WTC11 (cell line): Measurements from ENCODE around the gene SSB.

Experiments used
- ATF1 ChIP-seq: sonication (generic); formaldehyde crosslinking; IDR thresholded peaks from 2 replicates; pipeline ENCODE4 v1.8.1; 2023; ENCODE audit warnings: mild to moderate bottlenecking, moderate library complexity, missing genetic modification reagents
- CTCF ChIP-seq: fragments of 200-600 bp; IDR thresholded peaks from 2 replicates; pipeline ENCODE4 v1.8.0; 2022; ENCODE audit warnings: antibody characterized with exemption
- ELF4 ChIP-seq: sonication (generic); formaldehyde crosslinking; IDR thresholded peaks from 2 replicates; pipeline ENCODE4 v1.8.1; 2022; ENCODE audit warnings: low read depth, mild to moderate bottlenecking, moderate library complexity, missing genetic modification reagents
- IRF1 ChIP-seq: sonication (generic); formaldehyde crosslinking; IDR thresholded peaks from 2 replicates; pipeline ENCODE4 v1.8.0; 2023; ENCODE audit warnings: missing genetic modification reagents
- MLX ChIP-seq: sonication (generic); formaldehyde crosslinking; IDR thresholded peaks from 2 replicates; pipeline ENCODE4 v1.8.1; 2023; ENCODE audit warnings: mild to moderate bottlenecking, missing genetic modification reagents, moderate library complexity
- NFYB ChIP-seq: sonication (generic); formaldehyde crosslinking; conservative IDR thresholded peaks from 2 replicates; pipeline ENCODE4 v1.8.0; 2022; ENCODE audit warnings: low read depth, missing genetic modification reagents
- NR2C2 ChIP-seq: sonication (generic); formaldehyde crosslinking; IDR thresholded peaks from 2 replicates; pipeline ENCODE4 v1.8.0; 2022; ENCODE audit warnings: mild to moderate bottlenecking, missing genetic modification reagents
- TCF7 ChIP-seq: sonication (generic); formaldehyde crosslinking; IDR thresholded peaks from 2 replicates; pipeline ENCODE4 v1.8.0; 2022; ENCODE audit warnings: mild to moderate bottlenecking, low read depth, missing genetic modification reagents, moderate library complexity
- TEAD4 ChIP-seq: sonication (generic); formaldehyde crosslinking; IDR thresholded peaks from 2 replicates; pipeline ENCODE4 v1.8.0; 2022; ENCODE audit warnings: mild to moderate bottlenecking, missing genetic modification reagents
- ZBTB43 ChIP-seq: sonication (generic); formaldehyde crosslinking; IDR thresholded peaks from 2 replicates; pipeline ENCODE4 v1.8.1; 2023; ENCODE audit warnings: mild to moderate bottlenecking, missing genetic modification reagents
- ZNF423 ChIP-seq: fragments of 250-450 bp; sonication (Bioruptor Pico); IDR thresholded peaks from 2 replicates; pipeline ENCODE4 v2.1.2; 2022; ENCODE audit warnings: mild to moderate bottlenecking, moderate library complexity
- TF ChIP-seq, protein P1 (sequence below): sonication (generic); formaldehyde crosslinking; IDR thresholded peaks from 2 replicates; pipeline ENCODE4 v1.8.0; 2022; ENCODE audit warnings: mild to moderate bottlenecking, missing genetic modification reagents
- TF ChIP-seq, protein P2 (sequence below): sonication (generic); formaldehyde crosslinking; IDR thresholded peaks from 2 replicates; pipeline ENCODE4 v1.8.1; 2022; ENCODE audit warnings: low read depth, missing genetic modification reagents, borderline replicate concordance

DNA sequence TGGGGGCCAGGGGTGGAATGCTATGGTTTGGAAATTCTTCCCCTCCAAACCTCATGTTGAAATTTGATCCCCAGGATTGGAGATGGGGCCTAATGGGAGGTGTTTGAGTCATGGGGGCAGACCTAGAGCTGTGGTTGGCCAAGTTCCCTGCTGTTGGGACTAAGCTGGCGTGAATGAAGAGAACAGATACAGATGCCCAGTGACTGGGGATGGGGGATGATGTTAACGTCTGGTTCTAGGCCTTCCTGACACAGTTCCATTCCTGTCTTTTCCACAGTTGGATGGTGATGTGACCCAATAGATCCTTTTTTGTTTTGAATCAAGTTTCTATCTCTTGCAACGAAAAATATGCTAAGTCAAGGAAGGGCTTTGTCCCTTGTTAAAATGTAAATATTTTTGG lies 41.3 kb upstream of the SSB start:
- TF ChIP-seq TEAD4 (CRISPR knock-in tag) = no peak
- no peak for TF ChIP-seq MLX (CRISPR knock-in tag)
- TF ChIP-seq ATF1 (CRISPR knock-in tag) = no peak
- TF ChIP-seq CTCF = no peak
- TF ChIP-seq, protein P1, sequence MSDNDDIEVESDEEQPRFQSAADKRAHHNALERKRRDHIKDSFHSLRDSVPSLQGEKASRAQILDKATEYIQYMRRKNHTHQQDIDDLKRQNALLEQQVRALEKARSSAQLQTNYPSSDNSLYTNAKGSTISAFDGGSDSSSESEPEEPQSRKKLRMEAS = no peak
- TF ChIP-seq NR2C2 (CRISPR knock-in tag) = no peak
- TF ChIP-seq ZBTB43 = no peak
- no peak for TF ChIP-seq IRF1 (CRISPR knock-in tag)
- no peak for TF ChIP-seq TCF7 (CRISPR knock-in tag)
- TF ChIP-seq NFYB (CRISPR knock-in tag) = no peak
- TF ChIP-seq ZNF423 = no peak
- no peak for TF ChIP-seq ELF4 (CRISPR knock-in tag)
- TF ChIP-seq, protein P2, sequence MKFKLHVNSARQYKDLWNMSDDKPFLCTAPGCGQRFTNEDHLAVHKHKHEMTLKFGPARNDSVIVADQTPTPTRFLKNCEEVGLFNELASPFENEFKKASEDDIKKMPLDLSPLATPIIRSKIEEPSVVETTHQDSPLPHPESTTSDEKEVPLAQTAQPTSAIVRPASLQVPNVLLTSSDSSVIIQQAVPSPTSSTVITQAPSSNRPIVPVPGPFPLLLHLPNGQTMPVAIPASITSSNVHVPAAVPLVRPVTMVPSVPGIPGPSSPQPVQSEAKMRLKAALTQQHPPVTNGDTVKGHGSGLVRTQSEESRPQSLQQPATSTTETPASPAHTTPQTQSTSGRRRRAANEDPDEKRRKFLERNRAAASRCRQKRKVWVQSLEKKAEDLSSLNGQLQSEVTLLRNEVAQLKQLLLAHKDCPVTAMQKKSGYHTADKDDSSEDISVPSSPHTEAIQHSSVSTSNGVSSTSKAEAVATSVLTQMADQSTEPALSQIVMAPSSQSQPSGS (CRISPR knock-in tag) = no peak
